GM19193 (cell line): ENCODE results near the gene OR5M10.

ENCODE experiments used
- POLR2A ChIP-seq: IDR thresholded peaks from 4 replicates; pipeline ENCODE4 v1.6.1; 2011; ENCODE audit not compliant: insufficient read depth, insufficient read length; ENCODE audit errors: extremely low read depth

Gene OR5M10

GRCh38 chr11:56577621-56578020 lies at the start of gene OR5M10:
OR5M10 (minus strand) TSS chr11:56577721; CDS start chr11:56577721, 0 bp downstream.
- TF ChIP-seq POLR2A, result no peak

GRCh38 chr11:56625946-56626345 lies 48.4 kb upstream of the OR5M10 start:
- TF ChIP-seq POLR2A, result no peak

DNA sequence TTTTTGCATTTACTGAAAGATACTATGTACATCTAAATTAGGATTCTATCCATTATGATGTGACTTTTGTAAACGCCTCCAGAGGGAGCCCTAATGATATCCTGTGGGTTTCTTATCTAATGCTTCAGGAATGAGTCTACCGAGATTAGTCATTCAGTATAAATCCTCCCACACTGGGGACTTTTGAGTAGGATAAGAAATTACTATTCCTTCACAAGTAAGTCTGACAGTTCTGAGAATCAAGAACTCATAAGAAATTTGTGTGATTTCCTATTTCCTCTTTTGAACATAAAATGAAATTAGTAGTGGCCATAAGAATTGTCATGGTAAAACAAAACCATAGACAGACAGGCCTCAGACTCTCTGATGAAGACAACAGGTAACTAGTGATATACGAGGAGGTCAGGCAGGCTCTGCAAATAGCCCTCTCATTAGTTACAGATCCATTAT lies 47.2 kb upstream of the OR5M10 start:
- no peak for TF ChIP-seq POLR2A

DNA sequence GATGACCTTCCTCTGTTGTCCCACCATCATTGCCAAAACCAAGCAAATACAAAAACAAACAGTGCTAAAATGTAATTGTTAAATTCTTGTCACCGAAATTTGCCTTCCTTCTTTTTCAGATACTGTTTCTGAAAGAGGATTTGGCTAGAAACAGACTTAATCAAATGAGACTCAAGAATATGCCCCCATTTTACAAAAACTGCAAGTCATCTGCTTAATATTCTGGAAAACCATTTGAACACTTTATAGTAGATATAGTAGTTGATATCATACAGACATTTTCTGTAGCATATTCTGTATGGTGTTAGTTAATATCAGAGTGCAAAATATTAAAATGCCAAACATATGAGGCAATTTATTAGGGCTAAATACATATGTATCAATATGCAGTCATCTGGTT lies 33.7 kb upstream of the OR5M10 start:
- no peak for TF ChIP-seq POLR2A

- TF ChIP-seq POLR2A, result no peak
These were observed 18.9 kb downstream of the OR5M10 start for GRCh38 chr11:56558574-56558973.

GRCh38 chr11:56545531-56545930 lies 32.0 kb downstream of the OR5M10 start:
- no peak for TF ChIP-seq POLR2A

DNA sequence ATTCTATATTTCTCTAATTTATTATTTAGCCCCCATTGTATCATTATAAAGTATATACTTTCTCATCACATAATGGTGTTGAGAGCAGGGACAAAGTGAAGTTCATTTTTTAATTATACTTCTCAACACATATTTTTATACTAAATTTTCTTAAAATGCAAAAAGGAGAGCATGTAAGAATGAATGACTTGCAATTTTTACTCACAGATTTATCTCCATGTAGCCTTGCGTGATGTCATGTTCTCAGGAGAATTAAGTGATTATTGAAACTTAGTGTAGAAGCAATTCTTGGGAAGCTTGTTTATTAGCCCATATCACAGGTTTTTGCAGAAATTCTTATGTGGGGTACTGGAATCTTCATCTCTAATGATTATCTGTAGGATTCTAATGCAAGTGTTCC lies 33.8 kb downstream of the OR5M10 start:
- TF ChIP-seq POLR2A, result no peak

GRCh38 chr11:56543157-56543556 lies 34.4 kb downstream of the OR5M10 start, which contains the start of gene OR5M11:
OR5M11 (minus strand) TSS chr11:56543257; CDS start chr11:56543257, 0 bp downstream.
- no peak for TF ChIP-seq POLR2A

DNA sequence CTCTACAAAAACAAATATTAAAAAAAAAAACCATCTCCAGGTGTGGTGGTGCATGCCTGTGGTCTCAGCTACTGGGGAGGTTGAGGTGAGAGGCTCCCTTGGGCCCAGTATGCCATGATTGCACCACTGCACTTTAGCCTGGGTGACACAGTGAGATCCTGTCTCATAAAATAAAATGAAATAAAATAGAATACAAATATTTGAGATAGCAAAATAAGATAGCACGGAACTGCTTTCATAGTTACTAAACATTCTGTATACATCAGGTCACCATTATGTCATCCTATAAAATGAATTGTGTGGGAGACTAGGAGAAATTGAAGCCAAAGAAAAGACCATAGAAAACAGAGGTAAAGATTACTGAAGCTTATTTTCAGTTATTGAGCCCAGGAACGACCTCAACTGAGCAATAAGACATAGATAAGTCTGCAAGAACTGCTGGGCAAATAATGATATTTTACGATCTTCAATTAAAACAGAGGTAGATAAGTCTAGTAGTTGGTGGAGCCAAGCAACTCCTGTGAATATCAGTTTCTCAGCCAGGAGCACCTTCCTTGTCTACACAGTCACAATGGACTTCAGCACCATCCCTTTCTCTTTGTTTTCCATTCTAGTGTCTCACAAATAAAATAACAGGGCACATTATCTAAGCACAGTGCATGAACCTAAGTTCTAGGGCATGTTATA lies 44.3 kb downstream of the OR5M10 start:
- TF ChIP-seq POLR2A, result no peak

GRCh38 chr11:56531856-56532255 lies 45.7 kb downstream of the OR5M10 start:
- no peak for TF ChIP-seq POLR2A
